GM19324 (cell line): Measurements from ENCODE around the gene RBCK1.
A peak's percentile ranks its signal among the peaks of the same experiment; 100 is the strongest.
"Not testable (repeated sequence)": the region's sequence is repeated elsewhere in the genome, so short reads cannot be mapped to it uniquely, and the experiment has no call there.

Experiments
- ATAC-seq: cut with Tn5 transposase; IDR thresholded peaks from one replicate; pipeline ENCODE4 v1.9.1; 2021; ENCODE audit warnings: mild to moderate bottlenecking, moderate library complexity; ENCODE audit not compliant: unreplicated experiment, low FRiP score

RBCK1 gene

GRCh38 chr20:461254-462198 is 53.4 kb downstream of the RBCK1 start:
- ATAC-seq: peak; percentile 44

- ATAC-seq: peak; percentile 89
Observed at GRCh38 chr20:462199-462991, 54.3 kb downstream of the RBCK1 start, which contains the start of gene TBC1D20. TBC1D20 (minus strand) TSS chr20:462533; CDS start chr20:462405, 128 bp downstream.

- ATAC-seq: no peak
Observed at GRCh38 chr20:467755-468154, 59.7 kb downstream of the RBCK1 start.

GRCh38 chr20:469746-470490 is 61.8 kb downstream of the RBCK1 start:
- ATAC-seq: no peak

GRCh38 chr20:472137-472846 is 64.2 kb downstream of the RBCK1 start:
- ATAC-seq: no peak

GRCh38 chr20:472889-473292 is 64.8 kb downstream of the RBCK1 start:
- ATAC-seq: no peak

- ATAC-seq: no peak
Observed at GRCh38 chr20:474581-474980, 66.5 kb downstream of the RBCK1 start.

- ATAC-seq: no peak
Observed at GRCh38 chr20:475463-476357, 67.6 kb downstream of the RBCK1 start.

GRCh38 chr20:476561-477249 is 68.6 kb downstream of the RBCK1 start:
- ATAC-seq: not testable (repeated sequence)

GRCh38 chr20:478010-478948 is 70.2 kb downstream of the RBCK1 start:
- ATAC-seq: no peak

GRCh38 chr20:478949-479429 is 70.9 kb downstream of the RBCK1 start:
- ATAC-seq: no peak

- ATAC-seq: no peak
Observed at GRCh38 chr20:479487-479886, 71.4 kb downstream of the RBCK1 start.

- no peak for ATAC-seq
Observed at GRCh38 chr20:480044-480443, 71.9 kb downstream of the RBCK1 start.

GRCh38 chr20:481167-481566 is 73.1 kb downstream of the RBCK1 start:
- no peak for ATAC-seq
